AG04450 (cell line): ENCODE results near the gene CCDC61. TPM values are rescaled to one million over a fixed set of nuclear protein-coding genes. Genes with fewer than 3 reads are reported as not detected.

ENCODE experiments used
- CTCF ChIA-PET: fragments of 300-600, 350-600 bp; formaldehyde crosslinking; extraction: SDS; loops from one replicate; lab custom pipeline; 2022; ENCODE audit warnings: antibody characterized with exemption, inconsistent platforms; lab: Charles Lee
- POLR2A ChIA-PET: fragments of 350-600 bp; formaldehyde crosslinking; extraction: SDS; loops from one replicate; lab custom pipeline; 2021; ENCODE audit warnings: antibody characterized with exemption, inconsistent platforms; lab: Yijun Ruan, JAX
- DNase-seq: peaks from one replicate; pipeline ENCODE4 v3.0.0-alpha.2; 2011; ENCODE audit warnings: low read depth, low spot score
- H3K27ac ChIP-seq: one replicate; pipeline ENCODE4 v1.5.1; 2012; ENCODE audit warnings: low read depth, low read length, control low read depth
- H3K27me3 ChIP-seq: one replicate; pipeline ENCODE4 v1.6.0; 2012; ENCODE audit warnings: low read length; ENCODE audit not compliant: control insufficient read depth, insufficient read depth
- H3K4me3 ChIP-seq: 2 replicates; pipeline ENCODE4 v1.5.1; 2011; ENCODE audit warnings: mild to moderate bottlenecking, low read depth, low read length, control low read depth
- H3K9me3 ChIP-seq: 2 replicates; pipeline ENCODE4 v1.5.1; 2012; ENCODE audit warnings: low read length; ENCODE audit not compliant: control insufficient read depth, insufficient read depth
- CTCF ChIP-seq: IDR thresholded peaks from 2 replicates; pipeline ENCODE4 v1.5.1; 2011; ENCODE audit warnings: low read depth, low read length, control low read depth, inconsistent platforms
- polyA plus RNA-seq: library from polyadenylated mRNA; depleted of rRNA; stranded (reverse); fragments of >200 nt; gene quantifications from 2 replicates; pipeline ENCODE4 v1.2.3, GENCODE V29; 2011

The CCDC61 gene
- polyA plus RNA-seq, 1 experiment: 4.2 TPM

GRCh38 chr19:46022061-46022430, 26.8 kb downstream of the CCDC61 start:
- ChIA-PET CTCF (no interaction called here), POLR2A (no interaction called here)
- H3K9me3 ChIP-seq: no peaks in the 10 kb centered on the region; the same call in 1 of the 2 replicates
- no peak for TF ChIP-seq CTCF
- DNase-seq: no peak
- H3K27ac ChIP-seq: no peak overlapping the region
- H3K27me3 ChIP-seq: peaks cover 23% of the 10 kb centered on the region
- no peak overlapping the region for H3K4me3 ChIP-seq

- no peak for TF ChIP-seq CTCF
- no peak within 1 kb of the TSS for H3K27ac ChIP-seq
- CTCF ChIA-PET: no interaction called here
- POLR2A ChIA-PET: no interaction called here
- no peak within 1 kb of the TSS for H3K4me3 ChIP-seq
- H3K27me3 ChIP-seq: peaks cover 23% of the 10 kb centered on the region
- no peaks in the 10 kb centered on the region; the same call in 1 of the 2 replicates for H3K9me3 ChIP-seq
- DNase-seq: no peak
Observed at GRCh38 chr19:46022431-46023310, 27.4 kb downstream of the CCDC61 start, which contains the start of gene PGLYRP1. PGLYRP1 (minus strand) TSS chr19:46023053; CDS start chr19:46023021, 32 bp downstream.

- DNase-seq: no peak
- no peak overlapping the region for H3K4me3 ChIP-seq
- no peaks in the 10 kb centered on the region; the same call in 1 of the 2 replicates for H3K9me3 ChIP-seq
- no peak for TF ChIP-seq CTCF
- H3K27me3 ChIP-seq: peaks cover 23% of the 10 kb centered on the region
- ChIA-PET CTCF (interaction anchor here (0.7 kb wide), 1 partner anchor 94 kb away, joined by 4 read pairs; no protein-coding TSS in a partner anchor), POLR2A (no interaction called here)
- H3K27ac ChIP-seq: no peak overlapping the region
Observed at GRCh38 chr19:46023311-46023779, 28.1 kb downstream of the CCDC61 start.

- ChIA-PET POLR2A (no interaction called here), CTCF (interaction anchor here (0.9 to 6.7 kb wide), 7 partner anchors 8 to 239 kb away, joined by 3 to 196 read pairs (median 5); no protein-coding TSS in a partner anchor)
Observed at GRCh38 chr19:46025835-46026234, 30.6 kb downstream of the CCDC61 start.

More at GRCh38 chr19:46025835-46026234, 30.6 kb downstream of the CCDC61 start:
- Histone ChIP-seq H3K9me3 (no peaks in the 10 kb centered on the region; the same call in 1 of the 2 replicates), H3K4me3 (no peak overlapping the region), H3K27ac (no peak overlapping the region), H3K27me3 (peaks cover 27% of the 10 kb centered on the region)
- TF ChIP-seq CTCF: no peak
- no peak for DNase-seq
